Aorta (tissue), 5 donors: ENCODE measurements around the gene EHD2. TPM values are rescaled to one million over a fixed set of nuclear protein-coding genes. Genes with fewer than 3 reads are reported as not detected.
"Not testable (repeated sequence)": the region's sequence is repeated elsewhere in the genome, so short reads cannot be mapped to it uniquely, and the experiment has no call there.

Source experiments
- ATAC-seq: fragments of 200-7000 bp; cut with Tn5 transposase; one replicate; pipeline ENCODE4 v1.9.1; 2022; ENCODE audit warnings: moderate library complexity; ENCODE audit not compliant: low FRiP score
- DNase-seq, 2 donors: peaks; one replicate each; pipeline ENCODE4 v3.0.0-alpha.2; 2020
- H3K27ac ChIP-seq, 2 donors: one replicate each; pipeline ENCODE4 v1.5.1; 2013; ENCODE audit warnings: low read length in 2 of 2, mild to moderate bottlenecking in 2 of 2, moderate library complexity in 2 of 2, control low read depth in 1 of 2, inconsistent platforms in 1 of 2, low read depth in 1 of 2
- H3K27me3 ChIP-seq, 2 donors: one replicate each; pipeline ENCODE4 v1.6.1; 2013; ENCODE audit warnings: control low read depth in 1 of 2, low read length in 1 of 2, mild to moderate bottlenecking in 1 of 2, moderate library complexity in 1 of 2; ENCODE audit not compliant: insufficient read depth in 2 of 2, control insufficient read depth in 1 of 2
- H3K36me3 ChIP-seq, 2 donors: one replicate each; pipeline ENCODE4 v1.6.1; 2013; ENCODE audit warnings: control low read depth in 1 of 2, low read length in 1 of 2, mild to moderate bottlenecking in 1 of 2; ENCODE audit not compliant: insufficient read depth in 2 of 2, control insufficient read depth in 1 of 2
- H3K4me1 ChIP-seq, 2 donors: one replicate each; pipeline ENCODE4 v1.6.1; 2013; ENCODE audit warnings: low read length in 2 of 2, control low read depth in 1 of 2, mild to moderate bottlenecking in 1 of 2, moderate library complexity in 1 of 2; ENCODE audit not compliant: insufficient read depth in 2 of 2, control insufficient read depth in 1 of 2
- H3K4me3 ChIP-seq, 2 donors: one replicate each; pipeline ENCODE4 v1.5.1; 2013; ENCODE audit warnings: low read length in 2 of 2, control low read depth in 1 of 2, mild to moderate bottlenecking in 1 of 2
- H3K9me3 ChIP-seq: one replicate; pipeline ENCODE4 v1.6.1; 2013; ENCODE audit warnings: mild to moderate bottlenecking, low read length; ENCODE audit not compliant: control insufficient read depth
- WGBS, 2 donors: extraction: QIAGEN DNeasy Blood & Tissue Kit; methylation state at CpG; one replicate each; pipeline ENCODE4 v1.1.7; 2013; 5-methylcytosine and 5-hydroxymethylcytosine counted together
- intact Hi-C, 2 donors: fragments of 100-400 bp; cut with DNase I; formaldehyde crosslinking; loops; one replicate each; pipeline versions ENCODE4 v1.14.2 to v1.15.0; 2022
- polyA plus RNA-seq, 2 donors: library from polyadenylated mRNA; stranded (reverse); fragments of 200-250 nt; gene quantifications; one replicate each; pipeline ENCODE4 v1.2.3, GENCODE V29; 2013
- total RNA-seq, 2 donors: library from RNA; stranded (reverse); fragmentation: NEBNext Ultra II Directional; extraction: Animal tissue kit (Norgen Biotek cat#: 25700); gene quantifications; one replicate each; pipeline ENCODE4 v1.2.1, GENCODE V29; 2021
- donor health status: healthy with polysubstance abuse.
- donor health status: Bipolar disorder and iron deficiency.
- donor health status: DM: no; HTN: no; CAD: no.
- donor health status: DM: no; HTN: no; CAD: no.
- donor health status: DM: yes; HTN: yes; CAD: no.

Gene EHD2
- total and polyA plus RNA-seq, 4 donors, result 38.4 to 189 (median 145) TPM

DNA sequence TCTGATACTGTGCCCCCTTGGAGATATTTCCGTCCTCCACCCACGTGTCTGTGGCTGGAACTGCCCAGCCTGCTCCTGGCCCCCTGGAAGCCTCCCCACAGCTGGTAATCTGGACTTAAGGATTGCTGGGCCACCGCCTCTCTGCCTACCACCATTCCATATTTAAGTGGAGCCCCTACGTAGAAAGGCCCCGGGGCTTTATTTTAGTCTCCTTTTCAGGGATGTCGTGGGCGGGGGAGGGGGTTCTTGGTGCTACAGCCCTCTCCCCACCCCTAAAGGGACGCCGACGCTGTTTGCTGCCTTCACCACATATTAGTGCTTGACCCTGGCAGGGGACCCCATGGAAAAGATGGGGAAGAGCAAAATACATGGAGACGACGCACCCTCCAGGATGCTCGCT is 29.4 kb downstream of the EHD2 start:
- Histone ChIP-seq H3K4me1 (no peaks in the 10 kb centered on the region), H3K36me3 (peaks cover 2 to 3% of the 10 kb centered on the region in 2 donors), H3K9me3 (no peaks in the 10 kb centered on the region), H3K27me3 (no peaks in the 10 kb centered on the region), H3K27ac (peak overlapping the region; percentile 80 to 81), H3K4me3 (no peak overlapping the region)
- intact Hi-C loops, result loop anchor here in 1 of 2 donors (1.0 kb wide), 1 partner anchor 29 kb away; the partner anchor contains the start of gene EHD2
- WGBS, 2 donors, result 8 to 12% methylated on average over 13 of the region's 13 CpGs
- ATAC-seq, result peak; percentile 0
- DNase-seq, result peak in 1 of 2 donors; percentile 75

DNA sequence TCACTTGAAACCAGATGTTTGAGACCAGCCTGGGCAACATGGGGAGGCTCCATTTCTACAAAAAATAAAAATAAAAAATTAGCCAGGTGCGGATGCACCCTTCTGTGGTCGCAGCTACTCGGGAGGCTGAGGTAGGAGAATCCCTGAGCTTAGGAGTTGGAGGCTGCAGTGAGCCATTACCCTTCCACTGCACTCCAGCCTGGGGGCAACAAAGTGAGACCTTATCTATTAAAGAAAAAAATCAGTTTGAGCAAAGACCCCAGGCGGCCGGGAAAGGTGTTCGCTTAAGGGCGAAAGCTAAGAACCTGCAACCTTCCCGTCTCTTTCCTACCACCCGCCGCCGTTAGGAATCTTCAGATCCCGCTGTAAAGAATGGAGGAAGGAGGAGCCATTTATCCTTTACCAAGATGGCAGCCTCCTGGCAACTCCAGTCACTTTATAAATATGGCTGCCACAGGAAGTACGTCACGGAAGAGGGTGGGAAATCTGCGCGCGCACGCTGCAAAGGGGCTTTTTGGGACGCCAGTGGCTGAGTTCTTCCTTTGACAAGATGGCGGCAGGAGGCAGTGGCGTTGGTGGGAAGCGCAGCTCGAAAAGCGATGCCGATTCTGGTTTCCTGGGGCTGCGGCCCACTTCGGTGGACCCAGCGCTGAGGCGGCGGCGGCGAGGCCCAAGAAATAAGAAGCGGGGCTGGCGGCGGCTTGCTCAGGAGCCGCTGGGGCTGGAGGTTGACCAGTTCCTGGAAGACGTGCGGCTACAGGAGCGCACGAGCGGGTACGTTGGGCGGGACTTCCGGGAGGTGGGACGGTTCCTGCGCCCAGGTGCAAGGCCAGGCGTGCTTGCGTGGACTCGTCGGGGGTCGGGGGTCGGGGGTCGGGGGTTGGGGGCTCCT is 32.0 kb downstream of the EHD2 start, which contains the start of gene NOP53:
Gene NOP53 (plus strand): TSS at position 537 of the 892 bp plus-strand sequence. CDS start 14 bp downstream, at position 551.
- intact Hi-C loops, result loop anchor here in 1 of 2 donors (2.0 kb wide), 1 partner anchor 32 kb away; the partner anchor contains the start of gene EHD2
- Histone ChIP-seq H3K27me3 (no peaks in the 10 kb centered on the region), H3K36me3 (peaks cover 0 to 3% of the 10 kb centered on the region in 2 donors), H3K9me3 (no peaks in the 10 kb centered on the region), H3K27ac (peak within 1 kb of the TSS in 1 of 2 donors; percentile 39), H3K4me3 (peak within 1 kb of the TSS; percentile 66 to 84), H3K4me1 (no peaks in the 10 kb centered on the region)
- ATAC-seq (peak; percentile 83), DNase-seq (peak; percentile 97 to 98)
- 5% methylated on average over 46 to 53 of the region's 53 CpGs for WGBS, 2 donors

- intact Hi-C loops, ATAC-seq, H3K36me3 ChIP-seq, H3K9me3 ChIP-seq, H3K27me3 ChIP-seq, H3K4me1 ChIP-seq, H3K27ac ChIP-seq, H3K4me3 ChIP-seq, DNase-seq: not testable (repeated sequence)
- WGBS, 2 donors, result 66 to 70% methylated on average over 17 of the region's 17 CpGs
Observed at GRCh38 chr19:47746129-47746528, 32.9 kb downstream of the EHD2 start.

DNA sequence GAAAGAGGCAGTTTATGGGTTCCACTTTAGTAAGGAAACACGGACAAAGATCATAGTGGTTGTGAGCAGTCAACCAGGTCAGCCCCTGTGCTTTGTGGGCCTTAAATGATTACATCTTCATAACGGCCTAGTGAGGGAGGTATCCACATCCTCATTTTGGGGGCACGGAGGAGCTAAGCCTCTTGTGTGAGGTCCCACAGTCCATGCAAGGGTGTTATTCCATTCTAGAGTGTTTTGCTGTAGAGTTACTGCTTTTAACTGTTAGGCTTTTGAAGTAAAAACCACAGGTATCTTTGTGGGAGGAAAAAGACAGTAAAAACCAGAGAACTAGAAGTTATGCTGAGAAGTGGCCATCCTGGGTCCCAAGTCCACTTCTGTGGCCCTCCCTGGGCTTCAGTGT is 36.1 kb downstream of the EHD2 start:
- DNase-seq (no peak), ATAC-seq (no peak)
- Histone ChIP-seq H3K9me3 (no peaks in the 10 kb centered on the region), H3K27me3 (no peaks in the 10 kb centered on the region), H3K4me1 (no peaks in the 10 kb centered on the region), H3K36me3 (peaks cover 0 to 5% of the 10 kb centered on the region in 2 donors), H3K27ac (no peak overlapping the region), H3K4me3 (no peak overlapping the region)
- intact Hi-C loops, result no loop called here
- WGBS, 2 donors, result 73 to 82% methylated on average over 3 of the region's 3 CpGs

DNA sequence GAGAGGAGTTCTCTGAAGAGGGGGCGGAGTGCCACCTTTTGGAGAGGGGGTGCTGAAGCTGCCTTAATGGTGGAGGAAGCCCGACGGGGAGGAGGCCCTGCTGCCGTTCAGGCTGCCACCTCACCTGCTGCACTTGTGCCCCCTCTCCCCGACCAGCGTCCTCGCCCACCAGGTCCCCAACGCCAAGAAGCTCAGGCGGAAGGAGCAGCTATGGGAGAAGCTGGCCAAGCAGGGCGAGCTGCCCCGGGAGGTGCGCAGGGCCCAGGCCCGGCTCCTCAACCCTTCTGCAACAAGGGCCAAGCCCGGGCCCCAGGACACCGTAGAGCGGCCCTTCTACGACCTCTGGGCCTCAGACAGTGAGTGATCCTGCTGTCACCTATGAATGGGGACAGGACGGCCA is 37.5 kb downstream of the EHD2 start:
- H3K4me1 ChIP-seq, result no peaks in the 10 kb centered on the region
- H3K27me3 ChIP-seq, result no peaks in the 10 kb centered on the region
- intact Hi-C loops, result no loop called here
- 89 to 91% methylated on average over 18 of the region's 18 CpGs for WGBS, 2 donors
- H3K4me3 ChIP-seq, result no peak overlapping the region
- H3K36me3 ChIP-seq, result peaks cover 0 to 12% of the 10 kb centered on the region in 2 donors
- no peaks in the 10 kb centered on the region for H3K9me3 ChIP-seq
- ATAC-seq, result no peak
- no peak overlapping the region for H3K27ac ChIP-seq
- DNase-seq, result no peak

DNA sequence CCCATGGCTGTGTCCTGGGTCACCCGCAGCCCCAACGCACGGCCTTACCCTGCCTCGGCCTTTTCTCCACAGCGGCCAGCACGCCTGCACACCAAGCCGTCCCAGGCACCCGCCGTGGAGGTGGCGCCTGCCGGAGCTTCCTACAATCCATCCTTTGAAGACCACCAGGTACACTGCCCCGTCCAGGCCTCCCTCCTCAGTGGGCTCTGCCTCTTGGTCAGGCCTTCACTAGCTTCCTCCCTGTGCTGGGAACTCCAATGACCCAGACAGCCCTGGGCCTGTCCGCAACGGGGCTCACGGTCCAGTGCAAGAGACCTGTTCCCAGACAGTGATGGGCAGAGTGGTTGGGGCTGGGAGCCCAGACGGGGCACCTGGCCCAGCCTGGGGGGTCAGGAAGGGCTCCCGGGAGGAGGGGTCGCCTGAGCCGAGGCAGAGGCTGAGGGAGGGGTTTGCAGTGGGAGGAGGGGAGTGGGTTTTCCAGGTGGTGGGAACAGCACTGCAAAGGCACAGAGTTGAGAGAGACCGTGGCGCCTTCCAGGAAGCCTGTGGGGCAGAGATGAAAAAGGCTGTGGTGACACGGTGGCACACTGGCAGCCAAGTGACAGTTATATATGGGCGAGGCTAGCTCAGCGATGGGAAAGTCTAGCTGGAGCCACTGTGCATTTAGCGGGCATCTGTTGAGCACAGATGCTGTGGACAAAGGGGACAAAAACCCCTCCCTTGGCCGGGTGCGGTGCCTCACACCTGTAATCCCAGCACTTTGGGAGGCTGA is 39.4 kb downstream of the EHD2 start:
- 84 to 87% methylated on average over 27 of the region's 27 CpGs for WGBS, 2 donors
- Histone ChIP-seq H3K9me3 (no peaks in the 10 kb centered on the region), H3K27ac (no peak overlapping the region), H3K36me3 (peaks cover 0 to 18% of the 10 kb centered on the region in 2 donors), H3K27me3 (no peaks in the 10 kb centered on the region), H3K4me3 (no peak overlapping the region), H3K4me1 (no peaks in the 10 kb centered on the region)
- intact Hi-C loops, result no loop called here
- DNase-seq, result no peak
- ATAC-seq, result no peak

GRCh38 chr19:47754206-47755064 is 41.2 kb downstream of the EHD2 start:
- no peak for ATAC-seq

More at GRCh38 chr19:47754206-47755064, 41.2 kb downstream of the EHD2 start:
- no peak overlapping the region for H3K4me3 ChIP-seq
- intact Hi-C loops, result no loop called here
- DNase-seq, result no peak
- no peaks in the 10 kb centered on the region for H3K4me1 ChIP-seq
- WGBS, 2 donors, result 91 to 92% methylated on average over 31 to 37 of the region's 37 CpGs
- H3K27me3 ChIP-seq, result no peaks in the 10 kb centered on the region
- H3K36me3 ChIP-seq, result peaks cover 0 to 18% of the 10 kb centered on the region in 2 donors
- H3K27ac ChIP-seq, result no peak overlapping the region
- no peaks in the 10 kb centered on the region for H3K9me3 ChIP-seq
